A549 treated with AZD2906 at 1 μM for 4 hours (cell line): ENCODE data around the gene CBR4. TPM values are rescaled to one million over a fixed set of nuclear protein-coding genes. Genes with fewer than 3 reads are reported as not detected.

Experiments
- total RNA-seq: library from RNA; stranded (reverse); fragments of 200-300 nt; extraction: Qiagen RNA extraction; gene quantifications from 5 replicates; pipeline ENCODE4 v1.2.3, GENCODE V29; 2022

Gene CBR4
- total RNA-seq = 3.7 to 4.6 TPM (median 4.2 TPM) in 5 replicates

GRCh38 chr4:169010125-169011023 is at the start of gene CBR4:
TSS of gene CBR4 (minus strand) at chr4:169010255. CDS start at chr4:169010089, 166 bp downstream.

